Activated naive CD8-positive, alpha-beta T cell treated with anti-CD3 and anti-CD28 coated beads, Interleukin-2, amount 50 U/mL, for 16 hours (primary cell): ENCODE data around the gene KIF1C.

Experiments
- DNase-seq: peaks from one replicate; pipeline ENCODE4 v3.0.0-alpha.2; 2020; ENCODE audit warnings: low read depth, low spot score

The KIF1C gene

GRCh38 chr17:4997302-4998026, at the start of gene KIF1C, which contains the start of gene INCA1:
Gene KIF1C (plus strand): TSS chr17:4997950. CDS start chr17:5000247, 2,297 bp downstream.
Gene INCA1 (minus strand): TSS chr17:4997522. CDS start chr17:4994437, 3,085 bp downstream.
- DNase-seq, result peak; percentile 72

- peak; percentile 83 for DNase-seq
Measured at GRCh38 chr17:4948166-4948930, 49.4 kb upstream of the KIF1C start, which contains the start of gene PFN1. Gene PFN1 (minus strand): TSS chr17:4948530. CDS start chr17:4948394, 136 bp downstream.

DNA sequence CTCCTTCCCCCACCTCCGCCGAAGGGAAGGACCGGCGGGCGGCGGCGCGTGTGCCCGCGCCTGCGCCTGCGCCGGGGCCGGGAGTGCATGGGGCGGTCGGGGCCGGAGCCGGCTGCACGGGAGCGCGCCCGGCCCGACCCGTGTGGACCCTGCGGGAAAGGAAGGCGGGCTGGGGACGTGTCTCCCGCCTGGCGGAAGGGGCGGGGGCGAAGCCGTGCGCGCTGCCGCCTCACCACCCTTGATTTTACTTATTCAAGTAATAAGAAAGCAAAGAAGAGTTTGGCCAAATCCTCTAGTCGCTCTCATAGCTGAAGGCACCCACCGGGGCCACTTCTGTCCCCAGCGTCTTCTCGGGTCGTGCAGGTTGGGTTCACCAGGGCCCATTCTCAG, 48.8 kb upstream of the KIF1C start:
- no peak for DNase-seq

DNA sequence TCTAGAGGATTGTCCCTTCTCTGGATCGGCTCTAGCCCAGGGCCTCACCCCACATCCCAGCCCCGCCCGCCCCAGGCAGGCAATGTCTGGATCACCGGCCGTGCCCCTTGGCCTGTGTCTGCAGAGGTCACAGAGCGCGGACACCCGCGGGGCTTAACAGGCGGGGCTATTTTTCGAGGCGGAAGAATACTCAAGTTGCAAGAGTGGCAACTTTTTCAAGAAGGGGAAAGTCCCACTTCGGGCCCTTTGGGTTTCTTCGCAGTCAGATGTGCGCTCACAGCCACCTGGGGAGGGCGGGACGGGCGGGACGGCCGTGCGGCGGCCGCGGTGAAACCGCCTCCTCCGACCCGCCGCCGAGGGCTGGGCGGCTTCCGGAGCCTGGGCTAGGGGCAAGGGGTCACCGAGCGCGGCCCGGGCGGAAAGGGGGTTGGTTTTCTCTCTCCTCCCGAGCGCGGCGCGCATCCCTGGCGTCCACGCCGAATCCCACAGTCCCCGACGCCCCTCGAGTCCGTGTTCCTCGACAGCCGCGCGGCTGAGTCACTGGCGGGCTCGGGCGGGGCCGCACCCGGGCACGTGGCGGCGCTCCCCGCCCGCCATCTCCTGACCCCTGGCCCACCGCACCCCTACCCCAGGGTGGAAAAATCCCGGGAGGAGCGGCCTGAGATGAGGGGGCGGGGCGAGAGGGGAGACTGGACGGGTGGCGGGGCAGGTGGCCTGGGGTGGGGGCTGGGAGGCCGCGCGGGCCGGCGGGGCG, 48.3 kb upstream of the KIF1C start:
- DNase-seq, result peak; percentile 55

- no peak for DNase-seq
Measured at GRCh38 chr17:4950075-4950745, 47.5 kb upstream of the KIF1C start.

- DNase-seq, result no peak
Measured at GRCh38 chr17:4950746-4951204, 47.0 kb upstream of the KIF1C start, which contains the start of gene ENO3. Gene ENO3 (plus strand): TSS chr17:4951119. CDS start chr17:4951830, 711 bp downstream.

DNA sequence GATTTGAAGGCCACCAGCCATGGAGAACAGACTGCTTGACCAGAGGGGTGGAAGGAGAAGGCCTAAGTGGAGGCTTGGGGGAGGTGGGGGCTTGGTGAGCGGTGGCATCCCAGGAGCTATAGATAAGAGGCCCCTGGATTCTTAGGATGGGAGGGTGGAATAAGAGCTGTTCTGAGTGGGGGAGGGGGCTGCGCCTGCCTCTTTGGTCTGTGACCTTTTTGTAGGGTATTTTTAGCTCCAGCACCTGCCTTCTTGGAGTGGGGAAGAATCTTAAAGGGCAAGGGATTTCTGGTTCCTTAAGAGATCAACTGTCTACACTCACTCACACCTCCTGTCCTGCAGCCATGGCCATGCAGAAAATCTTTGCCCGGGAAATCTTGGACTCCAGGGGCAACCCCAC, 46.3 kb upstream of the KIF1C start:
- no peak for DNase-seq

GRCh38 chr17:4953451-4953961, 44.2 kb upstream of the KIF1C start:
- DNase-seq, result no peak

- no peak for DNase-seq
Measured at GRCh38 chr17:4955091-4955490, 42.7 kb upstream of the KIF1C start.

- no peak for DNase-seq
Measured at GRCh38 chr17:4956493-4957061, 41.2 kb upstream of the KIF1C start.

DNA sequence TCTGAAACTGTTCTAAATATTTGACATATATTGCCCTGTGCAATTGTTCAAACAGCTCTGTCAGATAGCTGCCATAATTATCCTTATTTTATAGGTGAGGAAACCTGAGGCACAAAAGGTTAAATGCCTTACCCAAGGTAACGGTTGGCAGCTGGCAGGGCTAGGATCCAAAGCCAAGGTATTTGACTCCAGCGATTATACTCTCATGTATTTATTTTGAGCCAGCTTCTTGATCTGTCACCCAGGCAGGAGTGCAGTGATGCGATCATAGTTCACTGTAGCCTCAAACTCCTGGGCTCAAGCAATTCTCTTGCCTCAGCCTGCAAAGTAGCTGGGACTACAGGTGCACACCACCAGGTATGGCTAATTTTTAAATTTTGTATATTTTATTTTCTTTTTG, 39.6 kb upstream of the KIF1C start:
- DNase-seq, result no peak

DNA sequence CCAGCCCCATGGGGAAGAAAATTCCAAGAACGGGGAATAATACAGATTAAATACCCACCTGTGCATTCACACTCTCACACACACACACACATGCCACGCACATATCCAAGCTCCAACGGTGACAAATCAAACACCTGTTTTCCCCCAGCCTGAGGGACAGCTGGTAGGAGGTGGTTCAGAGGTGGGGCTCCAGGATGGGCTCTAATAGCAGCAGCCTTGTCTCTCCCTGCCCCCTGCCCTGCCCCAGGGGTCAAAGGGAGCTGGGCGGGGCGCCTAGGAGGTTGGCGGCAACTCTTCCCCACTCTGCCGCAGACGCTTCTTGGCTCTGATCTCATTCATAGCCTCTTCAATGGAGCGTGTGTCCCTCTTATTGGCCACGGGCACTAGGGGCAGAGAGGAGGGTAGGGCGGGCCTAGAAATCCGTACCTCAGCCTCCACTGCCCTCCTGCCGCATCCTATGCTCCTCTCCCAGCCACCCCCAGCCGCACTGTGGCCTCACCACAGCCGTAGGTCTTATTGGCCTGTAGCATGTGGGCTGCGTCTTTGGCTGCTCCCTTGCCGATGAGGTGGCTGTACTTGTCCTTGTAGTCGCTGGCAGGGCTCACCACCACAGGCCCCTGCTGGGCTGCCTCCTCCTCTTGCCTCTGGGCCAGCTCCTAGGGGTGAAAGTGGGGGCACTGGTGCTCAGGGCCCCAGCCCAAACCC, 38.3 kb upstream of the KIF1C start:
- no peak for DNase-seq

DNA sequence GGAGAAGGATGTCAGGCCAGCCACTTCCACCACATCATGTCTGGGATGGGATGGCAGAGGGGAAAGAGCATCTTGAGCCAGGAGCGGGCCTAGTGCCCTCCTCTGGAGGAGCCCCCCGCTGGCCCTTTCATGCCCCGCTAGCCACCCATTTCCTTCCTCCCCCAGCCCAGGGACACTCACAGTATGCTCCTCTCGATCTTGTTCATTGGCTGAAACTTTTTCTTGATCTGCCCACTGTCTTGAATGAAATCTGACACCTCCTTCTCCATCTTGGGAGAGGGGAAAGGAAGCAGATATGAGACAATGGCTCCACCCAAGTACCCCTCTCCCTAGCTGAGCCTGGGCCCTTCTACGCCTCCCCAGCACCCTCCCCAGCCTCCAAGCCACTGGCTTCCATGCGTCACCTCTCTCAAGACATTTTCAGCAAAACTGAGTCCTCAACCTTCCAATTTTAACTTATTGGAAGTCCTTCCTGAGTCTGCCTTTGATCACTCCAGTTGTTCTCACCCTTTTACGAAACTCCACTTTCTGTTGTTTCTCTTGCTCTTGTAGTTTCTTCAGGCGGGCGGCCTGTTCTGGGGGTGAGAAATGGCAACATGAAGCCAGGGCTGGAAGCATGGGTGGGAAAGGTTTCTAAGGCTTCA, 37.3 kb upstream of the KIF1C start:
- no peak for DNase-seq

DNA sequence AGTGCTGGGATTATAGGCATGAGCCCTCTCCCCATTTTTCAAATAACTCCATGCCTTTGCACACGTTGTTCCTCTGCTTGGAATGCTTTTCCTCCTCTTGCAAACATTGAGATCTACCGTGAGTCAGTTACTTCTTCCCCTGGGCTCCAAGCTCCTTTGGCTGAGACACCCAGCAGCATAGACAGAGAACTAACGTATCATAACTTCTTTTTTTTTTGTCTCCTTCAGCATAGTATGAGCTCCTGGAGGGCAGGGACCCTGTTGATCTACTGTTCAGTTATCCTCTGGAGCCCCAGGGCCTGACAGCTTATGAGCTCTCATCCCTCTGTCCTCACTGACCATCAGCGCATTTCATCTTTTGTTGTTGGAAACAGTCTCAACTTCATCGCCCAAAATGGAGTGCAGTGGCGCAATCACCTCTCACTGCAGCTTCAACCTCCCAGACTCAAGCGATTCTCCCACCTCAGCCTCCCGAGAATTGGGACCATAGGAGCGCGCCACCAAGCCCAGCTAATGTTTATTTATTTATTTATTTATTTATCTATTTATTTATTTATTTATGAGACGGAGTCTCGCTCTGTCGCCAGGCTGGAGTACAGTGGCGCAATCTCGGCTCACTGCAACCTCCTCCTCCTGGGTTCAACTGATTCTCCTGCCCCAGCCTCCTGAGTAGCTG, 32.3 kb upstream of the KIF1C start:
- no peak for DNase-seq

- peak; percentile 89 for DNase-seq
Measured at GRCh38 chr17:4966844-4967538, 30.8 kb upstream of the KIF1C start.

- peak; percentile 83 for DNase-seq
Measured at GRCh38 chr17:4967539-4968485, 29.9 kb upstream of the KIF1C start, which contains the start of gene SPAG7. Gene SPAG7 (minus strand): TSS chr17:4967817. CDS start chr17:4967804, 13 bp downstream.

DNA sequence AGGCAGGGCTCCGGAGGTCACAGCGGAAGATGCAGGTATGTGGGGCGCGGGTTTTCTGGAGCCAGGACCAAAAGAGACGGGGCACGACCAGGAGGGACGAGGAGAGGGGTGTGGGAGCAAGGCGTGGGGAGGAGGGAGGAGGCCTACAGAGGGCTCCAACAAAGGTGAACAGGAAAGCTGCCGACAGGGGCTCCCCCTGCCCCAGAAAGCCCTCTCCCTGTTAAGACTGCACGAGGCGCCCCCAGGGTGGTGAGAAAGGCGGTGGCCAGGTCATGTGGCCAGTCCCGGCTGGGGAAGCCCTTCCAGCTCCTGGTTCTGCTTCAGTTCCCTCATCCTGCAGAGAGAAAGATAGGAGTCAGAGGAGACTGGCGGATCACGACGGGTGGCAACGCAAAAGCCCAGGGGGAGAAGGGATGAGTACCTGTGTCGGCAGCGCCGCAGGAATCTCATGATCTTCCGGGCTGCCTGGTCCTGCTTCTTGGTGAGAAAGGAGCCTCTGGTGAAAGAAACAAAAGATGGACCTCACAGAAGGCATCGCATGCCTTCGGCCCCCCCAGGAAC, 29.2 kb upstream of the KIF1C start:
- DNase-seq, result no peak
